ENCODE results near the gene CNTN5. TPM values are rescaled to one million over a fixed set of nuclear protein-coding genes. Genes with fewer than 3 reads are reported as not detected.

The CNTN5 gene
- total and polyA plus RNA-seq, 10 of the 15 experiments (the other 5 are each of a cell fraction or from before 2014, with no cell fraction given): 0.01 TPM; not detected in 9

DNA sequence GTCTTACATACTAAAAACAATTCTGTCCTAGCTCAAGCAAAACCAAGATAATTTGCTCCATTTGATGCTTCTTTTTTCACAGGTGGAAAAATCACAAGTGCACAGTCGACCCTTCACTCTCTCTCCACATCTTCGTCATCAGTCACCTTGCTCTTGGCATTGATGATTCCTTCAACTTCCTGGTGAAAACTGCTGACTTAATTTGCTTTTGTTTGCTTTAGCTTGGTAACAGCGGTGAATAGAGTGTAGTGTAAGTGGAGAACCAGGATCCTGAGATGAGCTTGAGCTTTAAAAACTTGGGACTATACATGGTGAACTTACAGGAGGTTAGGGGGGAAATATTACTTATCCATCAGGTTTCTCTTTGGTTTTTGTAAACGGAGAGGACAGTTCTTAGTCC is 1335.3 kb downstream of the CNTN5 start:
- H3K27me3 ChIP-seq (replicated peaks in 1 of 2; ENCODE audit: control insufficient read depth in 2 of 2, insufficient read depth in 2 of 2, low read length in 1 of 2): no peaks in the 10 kb centered on the region
- ATAC-seq (no peak), DNase-seq (ENCODE audit: low read depth, low spot score) (no peak), FAIRE-seq (no peak)
- H3K4me1 ChIP-seq (ENCODE audit: control insufficient read depth, insufficient read depth, low read length): no peaks in the 10 kb centered on the region
- no peaks in the 10 kb centered on the region for H3K36me3 ChIP-seq (ENCODE audit: control insufficient read depth in 2 of 2, insufficient read depth in 2 of 2, low read length in 1 of 2)
- ChIA-PET SMC1A (ENCODE audit: uncharacterized antibody, unreplicated experiment) (no interaction called here), CTCF (no interaction called here), POLR2A (no interaction called here), RAD21 (ENCODE audit: unreplicated experiment) (no interaction called here)
- no peaks in the 10 kb centered on the region for H3K79me2 ChIP-seq (ENCODE audit: control insufficient read depth, insufficient read depth, low read length)
- no TSS peak for BruUV-seq (replicated peaks)
- intact Hi-C loops (cut with micrococcal nuclease; ENCODE audit: unreplicated experiment): no loop called here
- no peak overlapping the region for H3K4me3 ChIP-seq
- no peak overlapping the region for H2AFZ ChIP-seq (ENCODE audit: control insufficient read depth, low read depth, low read length)
- in situ Hi-C loops (cut with MboI): no loop called here
- H4K20me1 ChIP-seq (ENCODE audit: control insufficient read depth, insufficient read depth): no peaks in the 10 kb centered on the region
- H3K9me3 ChIP-seq (replicated peaks; ENCODE audit: control insufficient read depth, insufficient read depth, low read length): no peaks in the 10 kb centered on the region
- H3K4me2 ChIP-seq (ENCODE audit: control insufficient read depth, insufficient read depth): no peak overlapping the region
- no peak overlapping the region for H3K9ac ChIP-seq (ENCODE audit: control insufficient read depth, insufficient read depth, low read length)
- WGBS (ENCODE audit: insufficient coverage, insufficient replicate concordance, low lambda C conversion rate, missing lambda C conversion rate): 0% methylated on average over 4 of the region's 4 CpGs
- no peak overlapping the region for H3K27ac ChIP-seq (ENCODE audit: control insufficient read depth, insufficient read depth)
- TF ChIP-seq HDAC2 (IDR thresholded peaks at IDR 0.05) (no peak), IRF5 (IDR thresholded peaks at IDR 0.05; ENCODE audit: borderline replicate concordance) (no peak), CBFB (IDR thresholded peaks at IDR 0.05; ENCODE audit: low read depth) (no peak), ZBTB33 (IDR thresholded peaks at IDR 0.05) (no peak), PAX5 (IDR thresholded peaks at IDR 0.05; ENCODE audit: borderline replicate concordance, low read depth, low read length) (no peak), ATF7 (IDR thresholded peaks at IDR 0.05; ENCODE audit: low read depth) (no peak), RCOR1 (conservative IDR thresholded peaks at IDR 0.05; ENCODE audit: low read depth, low read length) (no peak), CEBPB (IDR thresholded peaks at IDR 0.05; ENCODE audit: borderline replicate concordance in 1 of 2, low read depth in 2 of 2, low read length in 2 of 2) (no peak), E2F4 (IDR thresholded peaks at IDR 0.05; ENCODE audit: low read depth, low read length) (no peak), EGR1 (IDR thresholded peaks at IDR 0.05; ENCODE audit: borderline replicate concordance in 1 of 2, low read depth in 2 of 2, low read length in 2 of 2) (no peak), PBX3 (IDR thresholded peaks at IDR 0.05; ENCODE audit: insufficient replicate concordance, low read depth, low read length) (no peak), MAX (IDR thresholded peaks at IDR 0.05; ENCODE audit: low read depth, low read length) (no peak), NRF1 (conservative IDR thresholded peaks at IDR 0.05; ENCODE audit: low read depth, low read length) (no peak), SIN3A (IDR thresholded peaks at IDR 0.05; ENCODE audit: low read depth, low read length) (no peak), TCF12 (IDR thresholded peaks at IDR 0.05; ENCODE audit: low read depth, low read length) (no peak), RBBP5 (conservative IDR thresholded peaks at IDR 0.05) (no peak), EP300 (IDR thresholded peaks at IDR 0.05; ENCODE audit: borderline replicate concordance in 1 of 2, control insufficient read depth in 1 of 2, low read depth in 2 of 2, low read length in 2 of 2) (no peak), SMAD5 (IDR thresholded peaks at IDR 0.05; ENCODE audit: low read depth) (no peak)
- TF ChIP-seq, protein P1, sequence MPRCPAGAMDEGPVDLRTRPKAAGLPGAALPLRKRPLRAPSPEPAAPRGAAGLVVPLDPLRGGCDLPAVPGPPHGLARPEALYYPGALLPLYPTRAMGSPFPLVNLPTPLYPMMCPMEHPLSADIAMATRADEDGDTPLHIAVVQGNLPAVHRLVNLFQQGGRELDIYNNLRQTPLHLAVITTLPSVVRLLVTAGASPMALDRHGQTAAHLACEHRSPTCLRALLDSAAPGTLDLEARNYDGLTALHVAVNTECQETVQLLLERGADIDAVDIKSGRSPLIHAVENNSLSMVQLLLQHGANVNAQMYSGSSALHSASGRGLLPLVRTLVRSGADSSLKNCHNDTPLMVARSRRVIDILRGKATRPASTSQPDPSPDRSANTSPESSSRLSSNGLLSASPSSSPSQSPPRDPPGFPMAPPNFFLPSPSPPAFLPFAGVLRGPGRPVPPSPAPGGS (IDR thresholded peaks at IDR 0.05; ENCODE audit: borderline replicate concordance, insufficient read depth, low read depth, low read length, poor library complexity, severe bottlenecking): no peak
